HG03342 (cell line): ENCODE data around the gene PSMD2.
A peak's percentile ranks its signal among the peaks of the same experiment; 100 is the strongest.

Experiments
- ATAC-seq: cut with Tn5 transposase; IDR thresholded peaks from one replicate; pipeline ENCODE4 v1.9.1; 2021; ENCODE audit warnings: mild to moderate bottlenecking, moderate library complexity; ENCODE audit not compliant: unreplicated experiment

PSMD2 gene

GRCh38 chr3:184277366-184277765, 21.7 kb upstream of the PSMD2 start:
- ATAC-seq, result no peak

- ATAC-seq, result no peak
These were observed 16.1 kb upstream of the PSMD2 start for GRCh38 chr3:184282941-184283340.

GRCh38 chr3:184283681-184284080, 15.4 kb upstream of the PSMD2 start:
- no peak for ATAC-seq

- no peak for ATAC-seq
These were observed 14.3 kb upstream of the PSMD2 start for GRCh38 chr3:184284696-184285095.

GRCh38 chr3:184289426-184289938, 9.6 kb upstream of the PSMD2 start:
- ATAC-seq, result no peak

- ATAC-seq, result no peak
These were observed 8.7 kb upstream of the PSMD2 start for GRCh38 chr3:184290331-184290730.

DNA sequence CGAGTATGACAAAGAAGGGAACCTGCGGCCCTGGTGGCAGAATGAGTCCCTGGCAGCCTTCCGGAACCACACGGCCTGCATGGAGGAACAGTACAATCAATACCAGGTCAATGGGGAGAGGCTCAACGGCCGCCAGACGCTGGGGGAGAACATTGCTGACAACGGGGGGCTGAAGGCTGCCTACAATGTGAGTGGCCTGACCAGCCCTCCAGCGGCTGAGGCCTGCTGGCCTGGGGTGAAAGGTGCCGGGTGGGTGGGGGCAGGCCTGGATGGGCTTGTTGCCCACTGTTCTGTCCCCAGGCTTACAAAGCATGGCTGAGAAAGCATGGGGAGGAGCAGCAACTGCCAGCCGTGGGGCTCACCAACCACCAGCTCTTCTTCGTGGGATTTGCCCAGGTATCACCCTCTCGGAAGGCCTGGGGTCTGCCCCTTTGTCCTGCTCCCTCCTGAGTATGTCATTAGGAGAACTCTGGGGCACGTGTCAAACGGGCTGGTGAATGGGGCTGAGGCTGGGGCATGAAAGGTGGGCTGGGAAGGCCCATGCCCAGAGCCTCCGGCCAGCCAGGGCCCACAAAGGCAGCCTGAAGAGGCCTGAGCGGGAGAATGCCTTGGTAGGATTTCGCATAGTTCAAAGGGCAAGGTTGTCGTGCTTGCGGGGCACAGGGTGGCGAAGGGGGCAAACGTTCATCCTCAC, 7.8 kb upstream of the PSMD2 start:
- ATAC-seq, result no peak

- ATAC-seq, result no peak
These were observed 7.1 kb upstream of the PSMD2 start for GRCh38 chr3:184291738-184292445.

- no peak for ATAC-seq
These were observed 3.3 kb upstream of the PSMD2 start for GRCh38 chr3:184295771-184296170.

GRCh38 chr3:184296616-184297015, 2.4 kb upstream of the PSMD2 start:
- no peak for ATAC-seq

DNA sequence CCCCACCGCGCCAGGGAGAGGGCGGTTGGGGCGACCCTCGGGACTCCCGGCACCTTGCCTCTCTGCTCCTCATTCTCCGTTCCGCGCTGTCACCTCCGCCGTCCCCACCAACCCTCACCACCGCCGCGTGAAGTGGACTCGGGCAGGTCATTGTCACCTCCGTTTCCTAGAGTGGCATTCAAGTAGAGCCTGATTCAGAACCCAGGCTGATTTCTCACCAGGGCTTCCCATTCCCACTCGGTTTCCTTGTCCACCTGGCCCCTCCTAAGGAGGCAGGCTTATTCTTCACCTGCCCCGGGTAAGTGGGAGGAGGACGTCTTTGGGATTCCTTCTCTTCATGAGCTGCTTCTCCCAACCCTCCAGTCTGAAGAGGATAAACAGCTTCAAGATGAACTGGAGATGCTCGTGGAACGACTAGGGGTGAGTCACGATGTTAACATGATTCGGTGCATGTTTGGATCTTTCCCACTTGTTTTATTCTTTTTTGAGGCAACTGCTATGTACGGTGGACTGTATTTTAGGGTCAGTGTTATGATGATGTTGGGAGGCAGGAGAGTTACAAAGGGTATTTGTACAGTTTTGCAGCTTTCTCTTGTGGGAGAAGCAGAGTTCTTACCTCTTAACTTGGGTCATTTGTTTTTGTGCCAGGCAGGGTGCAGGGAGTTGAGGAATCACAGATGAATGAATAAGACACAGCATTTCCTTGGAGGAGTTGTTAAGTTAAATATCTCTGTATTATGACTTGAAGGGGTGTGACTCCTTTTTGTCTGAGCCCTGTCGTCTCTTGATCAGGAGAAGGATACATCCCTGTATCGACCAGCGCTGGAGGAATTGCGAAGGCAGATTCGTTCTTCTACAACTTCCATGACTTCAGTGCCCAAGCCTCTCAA, 692 bp downstream of the PSMD2 start:
- ATAC-seq, result no peak

GRCh38 chr3:184300378-184300720, 1.3 kb downstream of the PSMD2 start:
- ATAC-seq, result no peak

GRCh38 chr3:184305577-184305976, 6.5 kb downstream of the PSMD2 start:
- ATAC-seq, result no peak

- no peak for ATAC-seq
These were observed 7.4 kb downstream of the PSMD2 start for GRCh38 chr3:184306341-184306972.

DNA sequence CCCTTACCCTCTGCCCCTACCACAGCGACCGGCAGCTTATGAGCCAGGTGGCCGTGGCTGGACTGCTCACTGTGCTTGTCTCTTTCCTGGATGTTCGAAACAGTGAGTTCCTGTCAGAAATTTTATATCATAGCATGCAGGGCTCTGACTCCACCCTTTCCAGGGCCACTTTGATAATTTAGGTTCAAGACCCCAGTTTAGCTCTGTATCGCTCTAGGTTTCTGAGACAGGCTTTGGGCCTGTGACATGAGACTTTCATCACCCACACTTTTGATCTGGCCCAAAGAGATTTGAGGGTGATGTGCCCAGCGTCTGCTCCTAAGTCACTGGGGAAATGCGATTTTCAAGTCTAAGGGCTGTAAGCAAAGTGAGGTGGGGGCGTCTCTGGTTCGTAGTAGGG, 8.9 kb downstream of the PSMD2 start:
- no peak for ATAC-seq

GRCh38 chr3:184308744-184309143, 9.7 kb downstream of the PSMD2 start:
- no peak for ATAC-seq

DNA sequence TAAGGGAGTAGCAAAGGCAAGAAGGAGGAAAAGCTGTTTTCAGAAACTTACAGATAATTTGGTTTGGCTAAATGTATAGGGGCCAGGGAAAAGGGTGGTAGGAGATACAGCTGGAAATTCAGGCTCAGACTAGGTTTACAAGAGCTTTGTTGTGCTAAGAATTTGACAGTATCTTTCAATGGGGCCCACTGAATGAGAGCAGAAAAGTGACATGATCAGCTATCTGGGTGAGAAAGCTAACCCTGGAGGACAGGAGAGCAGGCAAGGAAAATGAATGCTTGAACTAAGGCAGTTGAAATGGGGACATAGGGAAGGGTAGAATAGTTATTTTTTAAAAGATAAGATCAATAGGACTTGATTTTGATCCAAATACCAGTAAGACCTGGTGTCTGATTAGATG, 12.6 kb downstream of the PSMD2 start:
- ATAC-seq, result no peak

- peak; percentile 86 for ATAC-seq
These were observed 15.3 kb downstream of the PSMD2 start, which contains the start of gene EIF4G1 for GRCh38 chr3:184314363-184314699. Gene EIF4G1 (plus strand): TSS chr3:184314606. CDS start chr3:184315797, 1,191 bp downstream.

DNA sequence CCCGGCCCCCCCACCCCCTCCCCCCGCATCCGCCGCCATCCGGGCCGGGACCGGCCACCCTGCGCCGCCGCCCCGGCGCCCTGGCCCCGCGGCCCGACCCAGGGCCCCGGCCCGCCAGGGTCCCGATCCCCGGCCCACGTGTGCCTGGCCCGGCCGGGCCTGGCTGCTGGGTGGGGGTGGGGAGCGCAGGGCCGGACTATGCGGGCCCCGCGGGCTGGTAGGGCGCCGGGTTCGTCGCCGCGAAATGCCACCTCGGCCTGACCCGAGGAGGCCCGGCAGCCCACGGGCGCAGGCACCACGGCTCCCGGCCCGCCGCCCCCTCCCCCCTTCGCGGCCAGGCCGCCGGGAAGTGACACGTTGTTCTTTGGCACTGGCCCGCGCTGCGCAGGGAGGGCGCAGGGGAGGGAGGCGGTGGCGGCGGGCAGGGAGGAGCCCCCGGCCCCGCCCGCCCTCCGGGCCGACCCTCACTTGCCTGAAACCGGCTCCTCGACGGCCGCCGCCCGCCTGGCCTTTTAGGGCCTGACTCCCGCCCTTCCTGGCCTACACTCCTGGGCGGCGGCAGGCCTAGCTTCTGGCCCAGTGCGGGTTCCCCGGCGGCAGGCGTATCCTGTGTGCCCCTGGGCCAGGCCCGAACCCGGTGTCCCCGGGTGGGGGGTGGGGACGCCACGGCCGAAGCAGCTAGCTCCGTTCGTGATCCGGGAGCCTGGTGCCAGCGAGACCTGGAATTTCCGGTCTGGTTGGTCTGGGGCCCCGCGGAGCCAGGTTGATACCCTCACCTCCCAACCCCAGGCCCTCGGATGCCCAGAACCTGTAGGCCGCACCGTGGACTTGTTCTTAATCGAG, 15.9 kb downstream of the PSMD2 start:
- peak; percentile 41 for ATAC-seq

DNA sequence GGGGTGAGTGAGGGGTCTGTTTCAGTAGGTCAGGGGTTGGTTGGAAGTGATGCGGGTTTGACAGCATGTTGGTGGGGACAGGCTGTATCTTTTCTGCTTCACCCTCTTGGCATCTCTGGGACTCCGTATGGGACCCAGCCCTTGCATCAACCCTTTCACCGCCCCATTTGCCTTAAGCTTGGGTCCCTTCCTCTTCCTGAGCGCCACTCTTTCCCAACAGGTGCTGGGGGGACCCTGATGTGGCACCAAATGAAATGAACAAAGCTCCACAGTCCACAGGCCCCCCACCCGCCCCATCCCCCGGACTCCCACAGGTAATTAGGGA, 16.5 kb downstream of the PSMD2 start:
- peak; percentile 4 for ATAC-seq
